Measurements from ENCODE around the gene NHSL2.
"Not testable (repeated sequence)": the region's sequence is repeated elsewhere in the genome, so short reads cannot be mapped to it uniquely, and the experiment has no call there.

NHSL2 gene

GRCh38 chrX:71910643-71910985 lies at the start of gene NHSL2:
Gene NHSL2 (plus strand): TSS chrX:71910845.
- no peak for DNase-seq (ENCODE audit: low spot score)

- DNase-seq (ENCODE audit: low spot score): no peak
These were observed 43.0 kb upstream of the NHSL2 start for GRCh38 chrX:71867680-71868079.

GRCh38 chrX:71869566-71869965 lies 41.1 kb upstream of the NHSL2 start:
- DNase-seq (ENCODE audit: low spot score): not testable (repeated sequence)

- no peak for DNase-seq (ENCODE audit: low spot score)
These were observed 40.2 kb upstream of the NHSL2 start for GRCh38 chrX:71870208-71871098.

GRCh38 chrX:71871367-71871766 lies 39.3 kb upstream of the NHSL2 start:
- DNase-seq (ENCODE audit: low spot score): no peak

- no peak for DNase-seq (ENCODE audit: low spot score)
These were observed 37.8 kb upstream of the NHSL2 start for GRCh38 chrX:71872542-71873458.

GRCh38 chrX:71873459-71873833 lies 37.2 kb upstream of the NHSL2 start:
- no peak for DNase-seq (ENCODE audit: low spot score)

- not testable (repeated sequence) for DNase-seq (ENCODE audit: low spot score)
These were observed 33.8 kb upstream of the NHSL2 start for GRCh38 chrX:71876841-71877240.

- DNase-seq (ENCODE audit: low spot score): no peak
These were observed 25.5 kb upstream of the NHSL2 start for GRCh38 chrX:71885099-71885498.

- no peak for DNase-seq (ENCODE audit: low spot score)
These were observed 15.0 kb upstream of the NHSL2 start for GRCh38 chrX:71895607-71896006.

- no peak for DNase-seq (ENCODE audit: low spot score)
These were observed 4.5 kb upstream of the NHSL2 start for GRCh38 chrX:71906144-71906543.

- DNase-seq (ENCODE audit: low spot score): no peak
These were observed 2.3 kb upstream of the NHSL2 start for GRCh38 chrX:71908387-71908786.

- no peak for DNase-seq (ENCODE audit: low spot score)
These were observed 689 bp upstream of the NHSL2 start for GRCh38 chrX:71909956-71910355.

- DNase-seq (ENCODE audit: low spot score): no peak
These were observed 513 bp downstream of the NHSL2 start for GRCh38 chrX:71910986-71911730.

GRCh38 chrX:71911731-71912050 lies 1.0 kb downstream of the NHSL2 start:
- no peak for DNase-seq (ENCODE audit: low spot score)

GRCh38 chrX:71912156-71912555 lies 1.5 kb downstream of the NHSL2 start:
- DNase-seq (ENCODE audit: low spot score): no peak

GRCh38 chrX:71913156-71913950 lies 2.7 kb downstream of the NHSL2 start:
- no peak for DNase-seq (ENCODE audit: low spot score)

- DNase-seq (ENCODE audit: low spot score): no peak
These were observed 7.1 kb downstream of the NHSL2 start for GRCh38 chrX:71917621-71918343.

- no peak for DNase-seq (ENCODE audit: low spot score)
These were observed 8.8 kb downstream of the NHSL2 start for GRCh38 chrX:71919431-71919830.

GRCh38 chrX:71919886-71920285 lies 9.2 kb downstream of the NHSL2 start:
- DNase-seq (ENCODE audit: low spot score): no peak

GRCh38 chrX:71922686-71923085 lies 12.0 kb downstream of the NHSL2 start:
- DNase-seq (ENCODE audit: low spot score): no peak

Data from left forelimb (tissue), 1 donor.